ENCODE measurements around the gene CPA3.

CPA3 gene

GRCh38 chr3:148863297-148863696 is 1.8 kb upstream of the CPA3 start:
- DNase-seq: no peak

- DNase-seq: no peak
Observed at GRCh38 chr3:148863814-148864213, 1.3 kb upstream of the CPA3 start.

GRCh38 chr3:148866261-148866660 is 1.2 kb downstream of the CPA3 start:
- DNase-seq: no peak

GRCh38 chr3:148873270-148873927 is 8.3 kb downstream of the CPA3 start:
- DNase-seq: no peak

- no peak for DNase-seq
Observed at GRCh38 chr3:148873977-148874376, 8.9 kb downstream of the CPA3 start.

GRCh38 chr3:148878095-148878494 is 13.0 kb downstream of the CPA3 start:
- DNase-seq: no peak

- no peak for DNase-seq
Observed at GRCh38 chr3:148879256-148879655, 14.2 kb downstream of the CPA3 start.

GRCh38 chr3:148880681-148881080 is 15.6 kb downstream of the CPA3 start:
- no peak for DNase-seq

GRCh38 chr3:148881286-148881685 is 16.2 kb downstream of the CPA3 start:
- DNase-seq: no peak

GRCh38 chr3:148882288-148882687 is 17.2 kb downstream of the CPA3 start:
- DNase-seq: no peak

GRCh38 chr3:148883163-148883562 is 18.1 kb downstream of the CPA3 start:
- DNase-seq: no peak

GRCh38 chr3:148884261-148884660 is 19.2 kb downstream of the CPA3 start:
- no peak for DNase-seq

- DNase-seq: no peak
Observed at GRCh38 chr3:148889828-148890227, 24.7 kb downstream of the CPA3 start.

- no peak for DNase-seq
Observed at GRCh38 chr3:148896062-148896461, 31.0 kb downstream of the CPA3 start.

- no peak for DNase-seq
Observed at GRCh38 chr3:148901987-148902791, 37.1 kb downstream of the CPA3 start.

- DNase-seq: no peak
Observed at GRCh38 chr3:148903022-148903442, 37.9 kb downstream of the CPA3 start.

- DNase-seq: no peak
Observed at GRCh38 chr3:148903941-148904340, 38.8 kb downstream of the CPA3 start.

GRCh38 chr3:148906667-148907066 is 41.6 kb downstream of the CPA3 start:
- DNase-seq: no peak

GRCh38 chr3:148911173-148911572 is 46.1 kb downstream of the CPA3 start:
- DNase-seq: no peak

GRCh38 chr3:148911592-148911991 is 46.5 kb downstream of the CPA3 start:
- DNase-seq: no peak

GRCh38 chr3:148914936-148915690 is 50.0 kb downstream of the CPA3 start:
- no peak for DNase-seq

GRCh38 chr3:148916132-148916531 is 51.0 kb downstream of the CPA3 start:
- DNase-seq: no peak

GRCh38 chr3:148922467-148922866 is 57.4 kb downstream of the CPA3 start:
- no peak for DNase-seq

GRCh38 chr3:148923592-148923991 is 58.5 kb downstream of the CPA3 start:
- DNase-seq: no peak

All from cortex of kidney (tissue), 1 donor.